ENCODE measurements around the gene ERP44. TPM values are rescaled to one million over a fixed set of nuclear protein-coding genes. Genes with fewer than 3 reads are reported as not detected.
A peak's percentile ranks its signal among the peaks of the same experiment; 100 is the strongest.
"Not testable (repeated sequence)": the region's sequence is repeated elsewhere in the genome, so short reads cannot be mapped to it uniquely, and the experiment has no call there.

Gene ERP44
- total RNA-seq, 1 donor from 2014 or later: 16.2 TPM

DNA sequence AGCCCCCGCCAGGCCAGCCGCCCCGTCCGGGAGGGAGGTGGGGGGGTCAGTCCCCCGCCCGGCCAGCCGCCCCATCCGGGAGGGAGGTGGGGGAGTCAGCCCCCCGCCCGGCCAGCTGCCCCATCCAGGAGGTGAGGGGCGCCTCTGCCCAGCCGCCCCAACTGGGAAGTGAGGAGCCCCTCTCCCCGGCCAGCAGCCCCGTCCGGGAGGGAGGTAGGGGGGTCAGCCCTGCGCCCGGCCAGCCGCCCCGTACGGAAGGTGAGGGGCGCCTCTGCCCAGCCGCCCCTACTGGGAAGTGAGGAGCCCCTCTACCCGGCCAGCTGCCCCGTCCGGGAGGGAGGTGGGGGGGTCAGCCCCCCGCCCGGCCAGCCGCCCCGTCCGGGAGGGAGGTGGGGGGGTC, 30.8 kb downstream of the ERP44 start:
- not testable (repeated sequence) for DNase-seq

- DNase-seq: no peak
These were observed 32.3 kb downstream of the ERP44 start for GRCh38 chr9:100066539-100066938.

DNA sequence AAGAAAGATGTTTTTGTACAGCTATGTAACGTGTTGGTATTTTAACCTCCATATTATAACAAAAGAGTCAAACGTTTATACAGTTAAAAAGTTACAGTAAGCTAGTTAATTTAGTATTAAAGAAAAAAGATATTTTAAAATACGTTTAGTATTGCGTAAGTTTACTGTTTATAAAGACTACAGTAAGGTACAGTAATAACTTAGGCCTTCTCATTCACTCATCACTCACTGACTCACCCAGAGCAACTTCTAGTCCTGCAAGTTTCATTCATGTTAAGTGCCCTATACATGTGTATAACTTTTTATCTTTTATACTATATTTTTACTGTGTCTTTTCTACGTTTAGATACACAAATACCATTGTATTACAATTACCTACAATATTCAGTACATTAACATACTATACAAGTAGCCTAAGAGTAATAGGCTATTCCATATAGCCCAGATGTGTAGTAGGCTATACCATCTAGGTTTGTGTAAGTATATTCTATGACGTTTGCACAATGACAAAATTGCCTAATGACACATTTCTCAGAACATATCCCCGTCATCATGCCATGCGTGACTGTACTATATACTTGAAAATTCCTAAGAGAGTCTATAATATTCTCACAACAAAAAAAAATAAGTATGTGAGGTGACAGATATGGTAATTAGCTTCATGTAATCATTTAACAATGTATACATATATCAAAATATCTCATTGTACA, 33.8 kb downstream of the ERP44 start:
- DNase-seq: no peak

DNA sequence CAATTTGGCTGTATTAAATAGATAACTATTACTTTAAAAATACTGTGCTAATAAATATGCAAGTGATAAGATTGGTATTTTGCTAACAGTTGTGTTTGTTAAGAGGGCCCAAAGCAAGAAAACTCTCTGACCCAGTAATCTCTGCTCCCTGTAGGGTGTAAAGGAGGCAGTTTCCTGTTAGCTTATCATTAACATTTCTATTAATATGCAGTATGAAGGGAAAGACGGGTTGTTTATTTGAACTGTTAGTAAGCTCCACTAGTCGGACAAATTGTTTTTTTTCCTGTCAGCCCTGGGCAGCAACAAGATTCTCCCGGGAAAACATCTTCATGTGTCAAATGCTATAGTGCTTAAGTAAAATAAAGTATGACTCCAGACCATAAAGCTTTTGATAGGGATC, 35.6 kb downstream of the ERP44 start:
- DNase-seq: no peak

DNA sequence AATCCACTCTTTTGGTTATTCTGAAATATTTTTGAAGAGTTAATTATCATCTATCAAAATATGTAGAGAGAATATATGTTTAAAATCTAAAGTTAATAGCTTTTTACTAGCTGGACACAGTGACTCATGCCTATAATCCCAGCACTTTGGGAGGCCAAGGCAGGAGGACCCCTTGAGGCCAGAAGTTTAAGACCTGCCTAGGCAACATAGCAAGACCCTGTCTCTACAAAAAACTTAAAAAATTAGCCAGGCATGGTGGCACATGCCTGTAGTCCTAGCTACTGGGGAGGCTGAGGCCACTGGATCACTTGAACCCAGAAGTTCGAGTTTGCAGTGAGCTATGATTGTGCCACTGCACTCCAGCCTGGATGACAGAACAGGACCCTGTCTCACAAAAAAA, 36.1 kb downstream of the ERP44 start:
- DNase-seq: not testable (repeated sequence)

- no peak for DNase-seq
These were observed 39.9 kb downstream of the ERP44 start for GRCh38 chr9:100058699-100059579.

DNA sequence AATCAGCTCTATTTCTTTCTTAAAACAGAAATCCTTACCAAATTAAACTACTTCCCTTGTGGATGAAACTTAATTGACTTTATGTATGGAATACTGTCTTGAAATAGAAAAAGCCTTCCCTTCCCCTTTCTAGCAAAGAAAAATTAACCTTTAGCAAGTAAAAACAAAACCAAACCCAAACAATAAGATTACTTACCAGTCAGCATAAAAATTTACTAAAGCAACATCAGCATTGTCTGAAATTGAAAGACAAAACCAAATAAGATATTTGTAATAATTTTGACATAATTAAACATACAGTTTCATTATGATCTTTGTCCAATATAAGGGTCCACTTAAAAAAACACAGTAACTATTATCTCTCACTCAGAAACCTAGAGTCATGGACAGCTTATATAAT, 41.2 kb downstream of the ERP44 start:
- no peak for DNase-seq

DNA sequence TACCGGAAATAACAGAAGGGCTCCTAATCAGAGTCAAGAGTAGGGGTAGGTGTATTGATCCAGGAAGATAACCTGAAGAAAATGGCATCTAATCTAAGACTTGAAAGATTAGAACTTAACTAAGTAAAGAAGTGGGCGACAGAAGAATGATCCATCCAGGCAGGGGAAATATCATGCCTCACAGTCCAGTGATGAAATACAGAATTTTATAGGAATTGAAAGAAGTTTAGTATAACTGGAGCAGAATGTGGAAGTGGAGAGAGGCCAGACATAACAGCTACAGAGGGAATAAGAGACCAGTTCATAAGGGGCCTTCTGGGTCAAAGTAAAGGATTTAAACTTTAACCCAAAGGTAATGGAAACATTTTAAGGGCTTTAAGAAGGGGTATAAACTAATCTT, 42.2 kb downstream of the ERP44 start:
- no peak for DNase-seq

DNA sequence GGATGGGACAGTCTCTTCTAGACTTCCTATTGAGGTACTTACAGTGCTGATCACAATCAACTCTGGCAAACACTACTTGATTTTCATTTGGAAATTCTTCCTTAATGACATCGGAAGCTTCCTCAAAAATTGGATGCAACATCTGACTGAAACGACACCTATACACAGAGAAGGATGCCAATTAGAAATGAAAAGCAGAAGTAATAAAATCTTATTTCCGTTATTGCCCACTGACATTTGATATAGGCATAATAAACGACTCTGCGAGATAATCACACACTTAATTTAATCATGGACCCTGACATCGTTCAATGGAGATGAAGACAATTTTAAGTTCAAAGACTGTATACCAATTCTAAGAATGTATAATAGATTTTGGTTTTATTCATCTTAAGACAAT, 46.4 kb downstream of the ERP44 start:
- no peak for DNase-seq

DNA sequence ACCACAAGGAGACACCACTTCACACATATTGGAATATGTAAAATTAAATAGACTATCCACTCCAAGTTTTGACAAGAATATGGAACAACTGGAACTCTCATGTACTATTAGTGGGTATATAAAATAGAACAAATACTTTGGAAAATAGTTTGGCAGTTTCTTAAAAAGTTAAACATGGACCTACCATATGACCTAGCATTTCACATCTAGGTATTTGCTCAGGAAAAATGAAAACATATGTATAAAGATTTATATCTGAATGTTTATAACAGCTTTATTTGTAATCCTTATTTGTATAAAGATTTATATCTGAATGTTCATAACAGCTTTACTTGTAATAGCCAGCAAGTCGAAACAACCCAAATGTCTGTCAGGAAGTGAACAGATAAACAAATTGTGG, 49.2 kb downstream of the ERP44 start:
- DNase-seq: no peak

GRCh38 chr9:100038472-100038871, 60.3 kb downstream of the ERP44 start:
- DNase-seq: no peak

DNA sequence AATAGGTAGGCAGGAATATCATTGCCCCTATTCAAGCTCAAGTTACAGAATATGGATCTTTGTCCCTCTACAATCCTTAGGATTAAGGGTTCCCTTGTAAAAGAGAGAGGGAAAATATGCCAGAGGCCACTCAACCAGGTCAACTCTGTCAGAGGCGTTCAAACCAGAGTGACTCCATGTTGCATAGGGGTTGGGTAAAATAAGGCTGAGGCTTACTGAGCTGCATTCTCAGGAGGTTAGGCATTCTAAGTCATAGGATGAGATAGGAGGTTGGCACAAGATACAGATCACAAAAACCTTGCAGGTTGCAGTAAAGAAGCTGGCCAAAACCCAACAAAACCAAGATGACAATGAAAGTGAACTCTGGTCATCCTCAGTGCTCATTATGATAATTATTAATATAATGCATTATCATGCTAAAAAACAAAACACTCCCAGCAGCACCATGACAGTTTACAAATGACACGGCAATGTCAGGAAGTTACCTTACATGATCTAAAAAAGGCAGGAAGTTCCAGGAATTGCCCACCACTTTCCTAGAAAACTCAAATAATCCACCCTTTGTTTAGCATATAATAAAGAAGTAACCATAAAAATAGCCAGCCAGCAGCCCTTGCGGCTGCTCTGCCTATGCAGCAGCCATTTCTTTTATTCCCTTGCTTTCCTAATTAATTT, 64.8 kb downstream of the ERP44 start:
- DNase-seq: no peak

DNA sequence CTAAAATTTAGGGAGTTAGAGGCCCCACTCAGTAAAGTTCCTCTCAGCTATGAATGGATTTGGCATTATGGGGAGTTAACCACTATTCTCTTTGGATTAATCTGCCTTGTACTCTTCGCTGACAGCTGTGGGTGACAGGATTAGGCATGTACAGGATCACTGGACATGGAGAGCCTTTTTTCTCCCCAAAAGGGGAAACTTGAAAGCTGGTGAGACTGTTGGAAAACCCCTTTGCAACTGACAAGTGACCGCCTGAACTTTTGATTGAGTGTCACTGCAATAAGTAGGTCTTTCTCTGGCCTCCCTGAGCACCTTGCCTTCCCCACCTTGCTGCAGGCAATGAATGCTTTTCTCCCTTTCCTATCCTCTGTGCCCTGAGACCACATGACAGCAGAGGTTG, 68.3 kb downstream of the ERP44 start:
- no peak for DNase-seq

GRCh38 chr9:100029251-100029650, 69.5 kb downstream of the ERP44 start:
- DNase-seq: no peak

GRCh38 chr9:100028201-100028784, 70.5 kb downstream of the ERP44 start:
- peak; percentile 44 for DNase-seq

DNA sequence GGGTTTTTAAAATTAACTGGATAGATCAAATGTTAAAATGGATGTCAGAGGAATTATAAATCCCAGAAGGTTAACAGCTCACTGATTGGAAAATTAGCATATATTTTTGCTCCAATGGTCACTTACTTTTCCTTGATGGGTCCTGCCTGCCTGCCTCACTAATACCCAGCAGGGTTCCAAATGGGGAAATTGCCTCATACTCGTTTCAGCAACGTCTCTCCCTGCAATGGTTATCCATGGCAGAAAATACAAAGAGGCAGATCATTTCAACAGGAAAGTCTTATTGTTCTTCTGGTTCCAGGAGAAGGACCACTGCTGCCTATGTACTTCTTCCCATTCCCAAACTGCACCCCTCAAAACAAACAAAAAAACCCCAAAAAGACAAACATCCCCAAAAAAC, 71.3 kb downstream of the ERP44 start:
- DNase-seq: no peak

- DNase-seq: no peak
These were observed 76.9 kb downstream of the ERP44 start for GRCh38 chr9:100021931-100022330.

DNA sequence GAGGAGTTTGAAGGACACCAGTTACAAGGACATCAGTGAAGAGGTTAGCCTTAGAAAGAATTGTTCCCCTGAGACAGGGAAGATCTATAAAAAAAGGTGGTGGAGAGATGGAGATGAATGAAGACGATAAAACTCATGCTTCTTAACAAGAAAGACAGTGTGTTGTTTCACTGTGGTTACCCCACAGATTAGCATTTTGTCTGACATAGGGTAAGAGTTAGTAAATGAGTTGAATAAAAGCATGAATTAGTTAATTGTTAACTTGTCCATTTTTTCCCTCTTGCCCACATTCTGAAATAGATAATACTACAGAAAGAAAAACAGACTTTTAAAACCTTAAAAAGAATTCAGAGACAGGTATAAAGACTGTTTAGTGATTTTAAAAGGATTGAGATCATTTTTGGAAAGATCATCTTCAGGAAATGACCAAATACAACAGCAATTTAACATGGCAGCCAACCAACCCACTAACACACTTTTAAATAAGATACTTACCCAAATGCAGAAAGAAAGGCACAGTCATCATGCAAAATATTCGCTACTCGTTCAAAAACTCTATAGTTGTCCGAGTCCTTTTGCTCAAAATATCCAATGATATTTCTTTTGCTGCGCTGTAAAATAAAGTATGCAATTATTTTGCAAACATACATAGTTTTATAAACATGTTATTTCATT, 78.5 kb downstream of the ERP44 start:
- DNase-seq: no peak

- DNase-seq: no peak
These were observed 79.3 kb downstream of the ERP44 start for GRCh38 chr9:100019541-100019940.

DNA sequence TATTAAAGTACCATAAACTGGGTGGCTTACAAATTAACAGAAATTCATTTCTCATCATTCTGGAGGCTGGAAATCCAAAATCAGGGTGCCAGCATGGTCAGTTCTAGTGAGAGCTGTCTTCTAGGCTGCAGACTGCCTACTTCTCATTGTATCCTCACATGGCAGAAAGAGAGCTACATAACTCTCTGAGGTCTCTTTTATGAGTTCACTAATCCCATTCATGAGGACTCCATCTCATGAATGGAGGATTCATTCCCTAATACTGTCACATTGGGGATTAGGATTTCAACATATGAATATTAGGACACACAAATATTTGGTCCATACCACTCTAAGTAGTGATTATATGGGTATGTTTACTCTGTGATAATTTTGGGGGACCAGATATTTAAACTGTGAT, 84.0 kb downstream of the ERP44 start:
- DNase-seq: no peak

GRCh38 chr9:100013573-100013972, 85.2 kb downstream of the ERP44 start:
- DNase-seq: no peak

GRCh38 chr9:100012279-100012678, 86.5 kb downstream of the ERP44 start:
- no peak for DNase-seq
